ENCODE results near the gene GRID2.

Gene GRID2

GRCh38 chr4:92969650-92970379 lies 666.0 kb downstream of the GRID2 start:
- peak; percentile 90 for DNase-seq (ENCODE audit: low spot score)

GRCh38 chr4:92970996-92971395 lies 667.2 kb downstream of the GRID2 start:
- no peak for DNase-seq (ENCODE audit: low spot score)

GRCh38 chr4:92988301-92988700 lies 684.5 kb downstream of the GRID2 start:
- DNase-seq (ENCODE audit: low spot score), result no peak

- no peak for DNase-seq (ENCODE audit: low spot score)
Measured at GRCh38 chr4:92992758-92993157, 689.0 kb downstream of the GRID2 start.

GRCh38 chr4:92994727-92995126 lies 691.0 kb downstream of the GRID2 start:
- no peak for DNase-seq (ENCODE audit: low spot score)

- no peak for DNase-seq (ENCODE audit: low spot score)
Measured at GRCh38 chr4:92996533-92996932, 692.8 kb downstream of the GRID2 start.

GRCh38 chr4:93000910-93001309 lies 697.1 kb downstream of the GRID2 start:
- DNase-seq (ENCODE audit: low spot score), result no peak

- DNase-seq (ENCODE audit: low spot score), result no peak
Measured at GRCh38 chr4:93002240-93002639, 698.5 kb downstream of the GRID2 start.

GRCh38 chr4:93016350-93016749 lies 712.6 kb downstream of the GRID2 start:
- no peak for DNase-seq (ENCODE audit: low spot score)

- DNase-seq (ENCODE audit: low spot score), result no peak
Measured at GRCh38 chr4:93018243-93018642, 714.5 kb downstream of the GRID2 start.

GRCh38 chr4:93018806-93019205 lies 715.0 kb downstream of the GRID2 start:
- no peak for DNase-seq (ENCODE audit: low spot score)

GRCh38 chr4:93029769-93030168 lies 726.0 kb downstream of the GRID2 start:
- no peak for DNase-seq (ENCODE audit: low spot score)

GRCh38 chr4:93030670-93031069 lies 726.9 kb downstream of the GRID2 start:
- no peak for DNase-seq (ENCODE audit: low spot score)

GRCh38 chr4:93031431-93032098 lies 727.8 kb downstream of the GRID2 start:
- DNase-seq (ENCODE audit: low spot score), result no peak

- DNase-seq (ENCODE audit: low spot score), result no peak
Measured at GRCh38 chr4:93042746-93043145, 739.0 kb downstream of the GRID2 start.

GRCh38 chr4:93053140-93053539 lies 749.4 kb downstream of the GRID2 start:
- no peak for DNase-seq (ENCODE audit: low spot score)

GRCh38 chr4:93061826-93062225 lies 758.1 kb downstream of the GRID2 start:
- DNase-seq (ENCODE audit: low spot score), result no peak

GRCh38 chr4:93063325-93063724 lies 759.6 kb downstream of the GRID2 start:
- no peak for DNase-seq (ENCODE audit: low spot score)

- DNase-seq (ENCODE audit: low spot score), result no peak
Measured at GRCh38 chr4:93065790-93066189, 762.0 kb downstream of the GRID2 start.

GRCh38 chr4:93066749-93067148 lies 763.0 kb downstream of the GRID2 start:
- DNase-seq (ENCODE audit: low spot score), result peak; percentile 21

GRCh38 chr4:93072292-93072691 lies 768.5 kb downstream of the GRID2 start:
- DNase-seq (ENCODE audit: low spot score), result no peak

- no peak for DNase-seq (ENCODE audit: low spot score)
Measured at GRCh38 chr4:93080316-93080715, 776.5 kb downstream of the GRID2 start.

GRCh38 chr4:93084599-93085305 lies 781.0 kb downstream of the GRID2 start:
- DNase-seq (ENCODE audit: low spot score), result no peak
